GM12878 (cell line): Measurements from ENCODE around the gene NXNL1.

Source experiments
- EP300 ChIP-seq, 2 experiments: fragments of 150-350 bp in 1 of 2; IDR thresholded peaks; 2 replicates each; pipeline ENCODE4 v1.6.1; 2011 to 2012; ENCODE audit warnings: low read depth in 2 of 2, low read length in 2 of 2, borderline replicate concordance in 1 of 2, improper control_type of control experiment in 1 of 2, inconsistent platforms in 1 of 2; ENCODE audit not compliant: control insufficient read depth in 1 of 2
- HDAC6 ChIP-seq: fragments of 200-600 bp; sonication (generic); IDR thresholded peaks from one replicate; pipeline ENCODE4 v1.8.0; 2017; ENCODE audit warnings: antibody characterized with exemption; ENCODE audit not compliant: unreplicated experiment
- HDGF ChIP-seq: fragments of 450-650 bp; IDR thresholded peaks from 2 replicates; pipeline ENCODE4 v1.6.1; 2016; ENCODE audit warnings: antibody characterized with exemption
- PBX3 ChIP-seq: IDR thresholded peaks from 2 replicates; pipeline ENCODE4 v1.6.1; 2011; ENCODE audit warnings: mild to moderate bottlenecking, low read depth, low read length, moderate library complexity; ENCODE audit not compliant: insufficient replicate concordance
- POLR2A ChIP-seq: IDR thresholded peaks from 2 replicates; pipeline ENCODE4 v1.6.1; 2011; ENCODE audit warnings: low read depth, mild to moderate bottlenecking, low read length

GRCh38 chr19:17441241-17442021 is 19.3 kb downstream of the NXNL1 start:
- TF ChIP-seq HDAC6, result no peak
- no peak for TF ChIP-seq PBX3
- no peak for TF ChIP-seq EP300 (IDR thresholded peaks at IDR 0.05; ENCODE audit: borderline replicate concordance in 1 of 2, control insufficient read depth in 1 of 2, low read depth in 2 of 2, low read length in 2 of 2)
- no peak for TF ChIP-seq POLR2A
- no peak for TF ChIP-seq HDGF
